CD14-positive monocyte (primary cell): Measurements from ENCODE around the gene BAZ2B. TPM values are rescaled to one million over a fixed set of nuclear protein-coding genes. Genes with fewer than 3 reads are reported as not detected.
A peak's percentile ranks its signal among the peaks of the same experiment; 100 is the strongest.

Experiments
- DNase-seq, 3 donors: peaks; one replicate each; pipeline ENCODE4 v3.0.0-alpha.2; 2011 to 2022
- H2AFZ ChIP-seq: 2 replicates; pipeline ENCODE4 v1.6.0; 2012; ENCODE audit warnings: mild to moderate bottlenecking, low read depth, low read length, inconsistent platforms; ENCODE audit not compliant: insufficient read depth, poor library complexity, severe bottlenecking
- H3K27ac ChIP-seq, 2 donors: 1 replicate in 1 of 2; 2 replicates in 1 of 2; pipeline ENCODE4 v1.5.1; 2012 to 2013; ENCODE audit warnings: low read length in 2 of 2, control low read depth in 1 of 2, inconsistent platforms in 1 of 2, low read depth in 1 of 2, mild to moderate bottlenecking in 1 of 2
- H3K27me3 ChIP-seq, 2 donors: one replicate each; pipeline versions ENCODE4 v1.6.0 to v1.6.1; 2011 to 2013; ENCODE audit warnings: low read length in 2 of 2; ENCODE audit not compliant: control insufficient read depth in 2 of 2, insufficient read depth in 2 of 2
- H3K36me3 ChIP-seq, 2 donors: replicated peaks in 1 of 2; 1 replicate in 1 of 2; 2 replicates in 1 of 2; pipeline versions ENCODE4 v1.5.1 to v1.6.1; 2012 to 2013; ENCODE audit warnings: low read length in 2 of 2, control low read depth in 1 of 2, inconsistent platforms in 1 of 2, mild to moderate bottlenecking in 1 of 2; ENCODE audit not compliant: insufficient read depth in 2 of 2, control insufficient read depth in 1 of 2
- H3K4me1 ChIP-seq, 2 donors: 1 replicate in 1 of 2; 2 replicates in 1 of 2; pipeline versions ENCODE4 v1.5.1 to v1.6.1; 2012 to 2013; ENCODE audit warnings: low read length in 2 of 2, control low read depth in 1 of 2, inconsistent platforms in 1 of 2, mild to moderate bottlenecking in 1 of 2, moderate library complexity in 1 of 2; ENCODE audit not compliant: insufficient read depth in 2 of 2, control insufficient read depth in 1 of 2
- H3K4me2 ChIP-seq: replicated peaks from 2 replicates; pipeline ENCODE3; 2012; ENCODE audit warnings: low read length, moderate library complexity, mild to moderate bottlenecking; ENCODE audit not compliant: poor library complexity, severe bottlenecking; ENCODE audit errors: extremely low read depth
- H3K4me3 ChIP-seq, 3 experiments: fragments of 200-600 bp in 1 of 3; sonication (generic) in 1 of 3; replicated peaks in 1 of 3; 1 replicate in 2 of 3; 2 replicates in 1 of 3; pipeline ENCODE4 v1.5.1; 2011 to 2013; ENCODE audit warnings: low read length in 3 of 3, mild to moderate bottlenecking in 3 of 3, control low read depth in 2 of 3, low read depth in 2 of 3, inconsistent platforms in 1 of 3, moderate library complexity in 1 of 3
- H3K79me2 ChIP-seq: 2 replicates; pipeline ENCODE4 v1.6.0; 2012; ENCODE audit warnings: mild to moderate bottlenecking, control low read depth, inconsistent platforms, low read length, moderate library complexity; ENCODE audit not compliant: insufficient read depth
- H3K9ac ChIP-seq: 2 replicates; pipeline ENCODE4 v1.6.0; 2017; ENCODE audit warnings: low read length, mild to moderate bottlenecking; ENCODE audit not compliant: insufficient read depth, poor library complexity, severe bottlenecking
- H3K9me3 ChIP-seq, 2 donors: replicated peaks in 1 of 2; 1 replicate in 1 of 2; 2 replicates in 1 of 2; pipeline versions ENCODE4 v1.5.1 to v1.6.1; 2012 to 2013; ENCODE audit warnings: low read length in 2 of 2, control low read depth in 1 of 2; ENCODE audit not compliant: control insufficient read depth in 1 of 2, insufficient read depth in 1 of 2
- H4K20me1 ChIP-seq: 2 replicates; pipeline ENCODE4 v1.6.0; 2012; ENCODE audit warnings: mild to moderate bottlenecking, low read length, control low read depth, moderate library complexity; ENCODE audit not compliant: insufficient read depth
- H3K27ac Mint-ChIP-seq, 7 donors: one replicate each; pipeline ENCODE4 v1.8.0; 2020; ENCODE audit warnings: mild to moderate bottlenecking in 7 of 7, mixed read lengths in 7 of 7, moderate library complexity in 6 of 7, inconsistent platforms in 2 of 7
- H3K27me3 Mint-ChIP-seq, 3 donors: one replicate each; pipeline ENCODE4 v1.8.0; 2021 to 2022; ENCODE audit warnings: low read depth in 3 of 3, mild to moderate bottlenecking in 3 of 3, mixed read lengths in 3 of 3, moderate library complexity in 3 of 3, inconsistent platforms in 1 of 3
- H3K36me3 Mint-ChIP-seq, 2 donors: one replicate each; pipeline ENCODE4 v1.8.0; 2020; ENCODE audit warnings: mixed read lengths in 2 of 2, inconsistent platforms in 1 of 2, mild to moderate bottlenecking in 1 of 2
- H3K4me1 Mint-ChIP-seq: one replicate; pipeline ENCODE4 v1.8.0; 2020; ENCODE audit warnings: mild to moderate bottlenecking, mixed read lengths
- H3K4me3 Mint-ChIP-seq, 2 donors: one replicate each; pipeline ENCODE4 v1.8.0; 2020; ENCODE audit warnings: mild to moderate bottlenecking in 2 of 2, mixed read lengths in 2 of 2, moderate library complexity in 1 of 2
- H3K9me3 Mint-ChIP-seq, 7 donors: one replicate each; pipeline ENCODE4 v1.8.0; 2020 to 2022; ENCODE audit warnings: mixed read lengths in 7 of 7, mild to moderate bottlenecking in 6 of 7, moderate library complexity in 6 of 7, inconsistent platforms in 2 of 7
- WGBS: methylation state at CpG from one replicate; pipeline ENCODE4 v1.1.5; 2013; ENCODE audit warnings: missing lambda C conversion rate; ENCODE audit not compliant: insufficient coverage; 5-methylcytosine and 5-hydroxymethylcytosine counted together
- intact Hi-C, 2 donors: fragments of 100-400 bp; cut with micrococcal nuclease; formaldehyde crosslinking; loops; one replicate each; pipeline versions ENCODE4 v1.15.0 to v1.15.1; 2023
- polyA plus RNA-seq, 3 donors: library from polyadenylated mRNA; depleted of rRNA in 1 of 3; unstranded in 2 of 3; stranded (reverse) in 1 of 3; fragments of 300-500 nt in 2 of 3; fragments of >200 nt in 1 of 3; fragmentation: Illumina TruSeq in 2 of 3; gene quantifications; 1 replicate in 2 of 3; 2 replicates in 1 of 3; pipeline ENCODE4 v1.2.3, GENCODE V29; 2012 to 2021
- TF ChIP-seq, protein P1 (sequence below): fragments of 200-600 bp; IDR thresholded peaks from one replicate; pipeline ENCODE4 v1.8.0; 2022; ENCODE audit warnings: antibody characterized with exemption, mild to moderate bottlenecking

BAZ2B gene
- polyA plus RNA-seq, 3 donors = 12.9 to 34.2 (median 31.6) TPM

DNA sequence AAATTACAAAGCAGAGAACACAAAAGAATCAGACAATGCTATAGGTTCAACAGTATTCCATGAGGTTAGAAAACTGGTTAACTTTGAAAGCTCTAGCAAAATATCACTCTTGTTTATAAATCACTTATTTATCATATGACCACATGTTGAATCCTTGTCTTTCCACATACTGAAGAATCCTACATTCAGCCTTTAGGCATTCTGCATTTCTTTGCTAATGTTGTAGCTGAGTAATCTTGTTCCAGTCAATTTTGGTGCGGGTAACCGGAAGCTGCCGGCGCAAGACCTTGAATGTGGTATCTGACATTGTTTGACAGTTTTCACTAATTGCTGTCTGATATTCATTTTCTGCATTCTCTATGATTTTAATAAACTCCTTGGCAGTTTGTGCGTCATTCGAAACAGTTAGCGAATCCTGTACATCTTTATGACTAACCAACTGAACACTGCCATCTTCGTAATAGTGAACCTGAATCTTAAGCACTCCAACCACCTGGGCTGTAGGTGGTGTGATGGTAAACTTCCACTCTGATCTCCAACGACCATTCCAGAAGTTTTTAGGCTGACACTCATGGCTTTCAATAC is 154.1 kb downstream of the BAZ2B start:
- Histone ChIP-seq H3K9me3 (no peaks in the 10 kb centered on the region), H3K27me3 (no peaks in the 10 kb centered on the region), H3K4me3 (no peak overlapping the region), H4K20me1 (peaks cover 53% of the 10 kb centered on the region), H3K79me2 (peaks cover 11% of the 10 kb centered on the region), H3K36me3 (peaks cover 7 to 38% of the 10 kb centered on the region in 2 donors), H3K4me2 (no peak overlapping the region), H3K4me1 (peaks cover 0 to under 1% of the 10 kb centered on the region in 2 donors), H3K9ac (no peak overlapping the region), H3K27ac (no peak overlapping the region), H2AFZ (no peak overlapping the region)
- intact Hi-C loops = no loop called here
- DNase-seq = no peak
- peaks cover 0 to 2% (median 0%) of the 10 kb centered on the region in 3 donors for H3K27me3 Mint-ChIP-seq
- no peaks in the 10 kb centered on the region for H3K9me3 Mint-ChIP-seq
- 100% methylated on average over 2 of the region's 9 CpGs for WGBS
- TF ChIP-seq, protein P1, sequence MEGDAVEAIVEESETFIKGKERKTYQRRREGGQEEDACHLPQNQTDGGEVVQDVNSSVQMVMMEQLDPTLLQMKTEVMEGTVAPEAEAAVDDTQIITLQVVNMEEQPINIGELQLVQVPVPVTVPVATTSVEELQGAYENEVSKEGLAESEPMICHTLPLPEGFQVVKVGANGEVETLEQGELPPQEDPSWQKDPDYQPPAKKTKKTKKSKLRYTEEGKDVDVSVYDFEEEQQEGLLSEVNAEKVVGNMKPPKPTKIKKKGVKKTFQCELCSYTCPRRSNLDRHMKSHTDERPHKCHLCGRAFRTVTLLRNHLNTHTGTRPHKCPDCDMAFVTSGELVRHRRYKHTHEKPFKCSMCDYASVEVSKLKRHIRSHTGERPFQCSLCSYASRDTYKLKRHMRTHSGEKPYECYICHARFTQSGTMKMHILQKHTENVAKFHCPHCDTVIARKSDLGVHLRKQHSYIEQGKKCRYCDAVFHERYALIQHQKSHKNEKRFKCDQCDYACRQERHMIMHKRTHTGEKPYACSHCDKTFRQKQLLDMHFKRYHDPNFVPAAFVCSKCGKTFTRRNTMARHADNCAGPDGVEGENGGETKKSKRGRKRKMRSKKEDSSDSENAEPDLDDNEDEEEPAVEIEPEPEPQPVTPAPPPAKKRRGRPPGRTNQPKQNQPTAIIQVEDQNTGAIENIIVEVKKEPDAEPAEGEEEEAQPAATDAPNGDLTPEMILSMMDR = no peak
- no peak overlapping the region for H3K4me3 Mint-ChIP-seq
- peaks cover 21 to 43% of the 10 kb centered on the region in 2 donors for H3K36me3 Mint-ChIP-seq
- H3K27ac Mint-ChIP-seq = peak overlapping the region in 1 of 7 donors; percentile 25
- H3K4me1 Mint-ChIP-seq = peaks cover 11% of the 10 kb centered on the region

DNA sequence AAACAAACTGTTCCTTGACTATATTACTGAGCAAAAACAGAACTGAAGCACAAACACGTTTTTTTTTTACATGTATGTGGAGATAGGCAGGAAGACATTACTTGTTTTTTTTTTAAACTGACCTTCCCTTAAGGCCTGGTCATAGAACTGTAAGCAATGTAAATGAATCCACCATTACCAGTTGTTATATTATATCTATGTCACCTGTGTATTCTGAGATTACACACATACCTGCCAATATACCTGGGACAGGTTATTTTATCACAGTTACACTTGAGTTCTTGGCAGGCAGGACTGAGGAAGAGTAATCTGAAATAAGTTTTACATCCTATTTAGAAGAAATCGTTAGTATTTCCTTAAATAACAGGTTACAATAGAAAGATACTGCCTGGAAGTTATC is 155.3 kb downstream of the BAZ2B start:
- no CpG with 5 or more reads among the region's 2 CpGs for WGBS
- H3K4me3 ChIP-seq = no peak overlapping the region
- peaks cover under 1% of the 10 kb centered on the region for H3K79me2 ChIP-seq
- TF ChIP-seq, protein P1 = no peak
- no peaks in the 10 kb centered on the region for H3K9me3 ChIP-seq
- H3K27me3 Mint-ChIP-seq = peaks cover 0 to 2% (median 0%) of the 10 kb centered on the region in 3 donors
- H3K4me1 ChIP-seq = peaks cover 7 to 10% of the 10 kb centered on the region in 2 donors
- H2AFZ ChIP-seq = no peak overlapping the region
- H3K36me3 Mint-ChIP-seq = peaks cover 19 to 32% of the 10 kb centered on the region in 2 donors
- H4K20me1 ChIP-seq = peaks cover 52% of the 10 kb centered on the region
- H3K9me3 Mint-ChIP-seq = no peaks in the 10 kb centered on the region
- peaks cover 19% of the 10 kb centered on the region for H3K4me1 Mint-ChIP-seq
- peaks cover 7 to 34% of the 10 kb centered on the region in 2 donors for H3K36me3 ChIP-seq
- no peak overlapping the region for H3K27ac ChIP-seq
- no peak overlapping the region for H3K9ac ChIP-seq
- no peak overlapping the region for H3K4me3 Mint-ChIP-seq
- no peaks in the 10 kb centered on the region for H3K27me3 ChIP-seq
- H3K27ac Mint-ChIP-seq = no peak overlapping the region
- intact Hi-C loops = no loop called here
- no peak overlapping the region for H3K4me2 ChIP-seq
- no peak for DNase-seq
